GM12801 (cell line): ENCODE results near the gene RPS29.

Experiments used
- TF ChIP-seq, protein P1 (sequence below): IDR thresholded peaks from one replicate; pipeline ENCODE4 v1.5.1; 2011; ENCODE audit warnings: control low read depth; ENCODE audit not compliant: insufficient read length; ENCODE audit errors: extremely low read depth

Gene RPS29

GRCh38 chr14:49551569-49551968 lies 34.6 kb downstream of the RPS29 start:
- TF ChIP-seq, protein P1, sequence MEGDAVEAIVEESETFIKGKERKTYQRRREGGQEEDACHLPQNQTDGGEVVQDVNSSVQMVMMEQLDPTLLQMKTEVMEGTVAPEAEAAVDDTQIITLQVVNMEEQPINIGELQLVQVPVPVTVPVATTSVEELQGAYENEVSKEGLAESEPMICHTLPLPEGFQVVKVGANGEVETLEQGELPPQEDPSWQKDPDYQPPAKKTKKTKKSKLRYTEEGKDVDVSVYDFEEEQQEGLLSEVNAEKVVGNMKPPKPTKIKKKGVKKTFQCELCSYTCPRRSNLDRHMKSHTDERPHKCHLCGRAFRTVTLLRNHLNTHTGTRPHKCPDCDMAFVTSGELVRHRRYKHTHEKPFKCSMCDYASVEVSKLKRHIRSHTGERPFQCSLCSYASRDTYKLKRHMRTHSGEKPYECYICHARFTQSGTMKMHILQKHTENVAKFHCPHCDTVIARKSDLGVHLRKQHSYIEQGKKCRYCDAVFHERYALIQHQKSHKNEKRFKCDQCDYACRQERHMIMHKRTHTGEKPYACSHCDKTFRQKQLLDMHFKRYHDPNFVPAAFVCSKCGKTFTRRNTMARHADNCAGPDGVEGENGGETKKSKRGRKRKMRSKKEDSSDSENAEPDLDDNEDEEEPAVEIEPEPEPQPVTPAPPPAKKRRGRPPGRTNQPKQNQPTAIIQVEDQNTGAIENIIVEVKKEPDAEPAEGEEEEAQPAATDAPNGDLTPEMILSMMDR, result no peak

- TF ChIP-seq, protein P1, result no peak
These were observed 35.6 kb downstream of the RPS29 start for GRCh38 chr14:49550286-49551184.

DNA sequence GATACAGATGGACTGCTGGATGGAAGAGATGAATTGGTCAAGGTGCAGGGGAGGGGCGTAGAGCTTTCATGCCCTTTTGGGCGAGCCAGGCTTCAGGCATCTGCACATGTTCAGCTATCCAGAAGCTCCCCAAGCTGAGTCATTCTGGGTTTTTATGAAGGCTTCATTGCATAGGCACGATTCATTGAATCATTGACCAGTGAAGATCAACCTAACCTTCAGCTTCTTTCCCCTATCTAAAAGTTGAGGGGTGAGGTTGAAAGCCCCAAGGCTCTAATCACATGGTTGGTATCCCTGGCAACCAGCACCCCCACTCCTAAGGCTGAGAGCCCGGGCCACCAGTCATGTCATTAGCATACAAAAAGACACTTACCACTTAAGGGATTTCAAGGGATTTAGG lies 36.3 kb downstream of the RPS29 start:
- TF ChIP-seq, protein P1, result no peak

DNA sequence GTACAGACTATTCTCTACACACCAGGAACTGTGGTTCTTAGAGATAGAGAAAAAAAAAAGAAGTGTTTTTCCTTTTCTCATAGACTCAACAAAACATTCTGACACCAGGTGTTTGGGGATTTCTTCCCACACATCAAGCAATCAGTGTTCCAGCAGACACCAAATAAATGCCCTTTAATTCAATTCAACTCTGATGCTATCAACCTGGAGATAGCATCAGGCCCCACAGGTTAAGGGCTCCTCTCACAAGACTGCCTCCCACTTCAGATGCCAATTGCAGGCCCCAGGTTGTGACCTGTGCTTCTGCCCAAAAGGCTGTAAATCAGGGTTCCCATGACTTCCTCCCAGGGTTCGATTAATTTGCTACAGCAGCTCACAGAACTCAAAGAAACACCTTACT lies 36.7 kb downstream of the RPS29 start:
- TF ChIP-seq, protein P1, result no peak

GRCh38 chr14:49546766-49547165 lies 39.4 kb downstream of the RPS29 start:
- TF ChIP-seq, protein P1, result no peak

- TF ChIP-seq, protein P1, result no peak
These were observed 40.5 kb downstream of the RPS29 start for GRCh38 chr14:49545716-49546115.

- TF ChIP-seq, protein P1, result no peak
These were observed 41.1 kb downstream of the RPS29 start for GRCh38 chr14:49545071-49545470.
